ENCODE measurements around the gene MFRP.
"Not testable (repeated sequence)": the region's sequence is repeated elsewhere in the genome, so short reads cannot be mapped to it uniquely, and the experiment has no call there.

The MFRP gene

GRCh38 chr11:119346605-119347004 lies at the start of gene MFRP:
Gene MFRP (minus strand): TSS chr11:119346705. CDS start chr11:119346513, 192 bp downstream.
- DNase-seq (ENCODE audit: low read depth) = no peak

GRCh38 chr11:119391275-119391674 lies 44.8 kb upstream of the MFRP start:
- DNase-seq (ENCODE audit: low read depth) = no peak

GRCh38 chr11:119389611-119390254 lies 43.2 kb upstream of the MFRP start:
- DNase-seq (ENCODE audit: low read depth) = no peak

GRCh38 chr11:119388103-119388502 lies 41.6 kb upstream of the MFRP start:
- no peak for DNase-seq (ENCODE audit: low read depth)

GRCh38 chr11:119384332-119384731 lies 37.8 kb upstream of the MFRP start:
- no peak for DNase-seq (ENCODE audit: low read depth)

- DNase-seq (ENCODE audit: low read depth) = not testable (repeated sequence)
Measured at GRCh38 chr11:119382513-119382912, 36.0 kb upstream of the MFRP start.

GRCh38 chr11:119382101-119382500 lies 35.6 kb upstream of the MFRP start:
- no peak for DNase-seq (ENCODE audit: low read depth)

- peak; percentile 77 for DNase-seq (ENCODE audit: low read depth)
Measured at GRCh38 chr11:119381181-119381988, 34.9 kb upstream of the MFRP start, which contains the start of gene USP2. Gene USP2 (minus strand): TSS chr11:119381690. CDS start chr11:119373480, 8,210 bp downstream.

GRCh38 chr11:119380827-119381180 lies 34.3 kb upstream of the MFRP start:
- no peak for DNase-seq (ENCODE audit: low read depth)

- no peak for DNase-seq (ENCODE audit: low read depth)
Measured at GRCh38 chr11:119380160-119380826, 33.8 kb upstream of the MFRP start.

GRCh38 chr11:119378851-119379465 lies 32.5 kb upstream of the MFRP start:
- DNase-seq (ENCODE audit: low read depth) = no peak

- DNase-seq (ENCODE audit: low read depth) = no peak
Measured at GRCh38 chr11:119377961-119378667, 31.6 kb upstream of the MFRP start.

- no peak for DNase-seq (ENCODE audit: low read depth)
Measured at GRCh38 chr11:119377112-119377901, 30.8 kb upstream of the MFRP start.

- no peak for DNase-seq (ENCODE audit: low read depth)
Measured at GRCh38 chr11:119376197-119376847, 29.8 kb upstream of the MFRP start.

GRCh38 chr11:119375337-119376196 lies 29.1 kb upstream of the MFRP start:
- DNase-seq (ENCODE audit: low read depth) = no peak

GRCh38 chr11:119374632-119375336 lies 28.3 kb upstream of the MFRP start:
- DNase-seq (ENCODE audit: low read depth) = no peak

- no peak for DNase-seq (ENCODE audit: low read depth)
Measured at GRCh38 chr11:119373921-119374631, 27.6 kb upstream of the MFRP start.
